H1 (cell line): ENCODE results near the gene NEUROD4. TPM values are rescaled to one million over a fixed set of nuclear protein-coding genes. Genes with fewer than 3 reads are reported as not detected.
A peak's percentile ranks its signal among the peaks of the same experiment; 100 is the strongest.

Experiments
- CTCF ChIA-PET: fragments of 300-600 bp; sonication (Branson Sonifier 250); formaldehyde crosslinking; loops from one replicate; lab custom pipeline; 2021; ENCODE audit not compliant: partially characterized antibody; lab: Charles Lee
- POLR2A ChIA-PET: fragments of 300-600 bp; sonication (Branson Sonifier 250); formaldehyde crosslinking; loops from one replicate; lab custom pipeline; 2021; ENCODE audit warnings: inconsistent platforms; ENCODE audit not compliant: partially characterized antibody; lab: Charles Lee
- DNase-seq, 2 experiments: peaks; one replicate each; pipeline versions ENCODE4 v3.0.0 to v3.0.0-alpha.2; 2010 to 2022; ENCODE audit warnings: low spot score in 2 of 2, low read depth in 1 of 2, mixed read lengths in 1 of 2
- FAIRE-seq: peaks from 2 replicates; lab custom pipeline; 2011; peaks lifted over from hg19 to GRCh38; lab: Jason Lieb, UNC
- H2AFZ ChIP-seq: 2 replicates; pipeline ENCODE4 v1.8.1; 2012; ENCODE audit warnings: low read length, inconsistent platforms
- H2AK5ac ChIP-seq: 2 replicates; pipeline ENCODE4 v1.6.1; 2013; ENCODE audit warnings: low read depth, low read length
- H2BK120ac ChIP-seq: replicated peaks from 2 replicates; pipeline ENCODE3; 2013; ENCODE audit warnings: low read depth, low read length, inconsistent platforms
- H2BK12ac ChIP-seq: 2 replicates; pipeline ENCODE4 v1.6.1; 2013; ENCODE audit warnings: low read depth, low read length
- H2BK15ac ChIP-seq: 2 replicates; pipeline ENCODE4 v1.6.1; 2013; ENCODE audit warnings: low read length
- H2BK20ac ChIP-seq: 2 replicates; pipeline ENCODE4 v1.6.1; 2013; ENCODE audit warnings: low read length
- H2BK5ac ChIP-seq: 2 replicates; pipeline ENCODE4 v1.6.1; 2013; ENCODE audit warnings: low read depth, low read length
- H3K14ac ChIP-seq: 2 replicates; pipeline ENCODE4 v1.6.1; 2013; ENCODE audit warnings: inconsistent platforms; ENCODE audit not compliant: insufficient read length
- H3K18ac ChIP-seq: 2 replicates; pipeline ENCODE4 v1.6.1; 2013; ENCODE audit warnings: low read length; ENCODE audit errors: extremely low read depth
- H3K23ac ChIP-seq: 2 replicates; pipeline ENCODE4 v1.6.1; 2013; ENCODE audit warnings: inconsistent platforms; ENCODE audit not compliant: insufficient read length
- H3K23me2 ChIP-seq: 2 replicates; pipeline ENCODE4 v1.6.1; 2013; ENCODE audit warnings: low read depth, low read length
- H3K27ac ChIP-seq: 2 replicates; pipeline ENCODE4 v1.6.1; 2011; ENCODE audit warnings: low read depth, low read length, inconsistent platforms
- H3K27me3 ChIP-seq, 4 experiments: replicated peaks in 1 of 4; 1 replicate in 1 of 4; 2 replicates in 3 of 4; pipeline versions ENCODE4 v1.6.1 to v1.8.1; 2011 to 2013; ENCODE audit warnings: low read length in 3 of 4, mild to moderate bottlenecking in 3 of 4, inconsistent platforms in 2 of 4, mixed read lengths in 2 of 4, moderate library complexity in 1 of 4; ENCODE audit not compliant: control insufficient read depth in 3 of 4, insufficient read depth in 3 of 4; ENCODE audit errors: extremely low read depth in 1 of 4
- H3K36me3 ChIP-seq, 4 experiments: 2 replicates each; pipeline versions ENCODE4 v1.6.1 to v1.8.1; 2011 to 2013; ENCODE audit warnings: mild to moderate bottlenecking in 4 of 4, low read length in 3 of 4, moderate library complexity in 2 of 4, control low read depth in 1 of 4, inconsistent platforms in 1 of 4; ENCODE audit not compliant: insufficient read depth in 4 of 4, control insufficient read depth in 2 of 4
- H3K4ac ChIP-seq: replicated peaks from 2 replicates; pipeline ENCODE3; 2013; ENCODE audit warnings: low read length, low read depth, mixed read lengths, inconsistent platforms; ENCODE audit not compliant: insufficient read length
- H3K4me1 ChIP-seq, 4 experiments: replicated peaks in 1 of 4; 1 replicate in 1 of 4; 2 replicates in 3 of 4; pipeline versions ENCODE4 v1.6.1 to v1.8.1; 2011 to 2013; ENCODE audit warnings: low read length in 3 of 4, inconsistent platforms in 2 of 4, mixed read lengths in 1 of 4; ENCODE audit not compliant: insufficient read depth in 4 of 4, control insufficient read depth in 3 of 4
- H3K4me2 ChIP-seq, 2 experiments: 2 replicates each; pipeline versions ENCODE4 v1.6.1 to v1.8.1; 2011 to 2013; ENCODE audit warnings: low read depth in 2 of 2, low read length in 2 of 2, control low read depth in 1 of 2, inconsistent platforms in 1 of 2, mild to moderate bottlenecking in 1 of 2; ENCODE audit not compliant: insufficient read depth in 1 of 2
- H3K4me3 ChIP-seq, 4 experiments: fragments of 200-600, 300-600 bp in 1 of 4; sonication (generic), shearing (Covaris generic), sonication (Bioruptor Twin) in 1 of 4; 2 replicates each; pipeline versions ENCODE4 v1.5.1 to v1.8.1; 2011 to 2016; ENCODE audit warnings: low read length in 4 of 4, low read depth in 3 of 4, control low read depth in 2 of 4, inconsistent platforms in 2 of 4, mild to moderate bottlenecking in 2 of 4, mixed read lengths in 1 of 4, moderate library complexity in 1 of 4; ENCODE audit not compliant: insufficient read depth in 2 of 4; ENCODE audit errors: extremely low read depth in 1 of 4
- H3K56ac ChIP-seq: replicated peaks from 2 replicates; pipeline ENCODE3; 2013; ENCODE audit warnings: low read depth, mild to moderate bottlenecking, mixed read lengths, low read length, inconsistent platforms; ENCODE audit not compliant: insufficient read length
- H3K79me1 ChIP-seq: 2 replicates; pipeline ENCODE4 v1.6.1; 2013; ENCODE audit warnings: low read depth, low read length, control low read depth
- H3K79me2 ChIP-seq, 2 experiments: 2 replicates each; pipeline versions ENCODE4 v1.6.1 to v1.8.1; 2012 to 2013; ENCODE audit warnings: low read length in 2 of 2, mild to moderate bottlenecking in 2 of 2, inconsistent platforms in 1 of 2; ENCODE audit not compliant: insufficient read depth in 2 of 2, control insufficient read depth in 1 of 2
- H3K9ac ChIP-seq, 4 experiments: replicated peaks in 1 of 4; 1 replicate in 1 of 4; 2 replicates in 3 of 4; pipeline versions ENCODE4 v1.6.1 to v1.8.1; 2011 to 2013; ENCODE audit warnings: low read depth in 3 of 4, low read length in 3 of 4, control low read depth in 2 of 4, mild to moderate bottlenecking in 2 of 4, moderate library complexity in 2 of 4, inconsistent platforms in 1 of 4; ENCODE audit errors: extremely low read depth in 1 of 4
- H3K9me3 ChIP-seq, 2 experiments: 2 replicates each; pipeline versions ENCODE4 v1.6.1 to v1.8.1; 2012 to 2013; ENCODE audit warnings: mild to moderate bottlenecking in 2 of 2, moderate library complexity in 2 of 2, control low read depth in 1 of 2, inconsistent platforms in 1 of 2, low read depth in 1 of 2, low read length in 1 of 2, mixed read lengths in 1 of 2; ENCODE audit not compliant: insufficient read depth in 2 of 2
- H4K20me1 ChIP-seq, 2 experiments: replicated peaks in 1 of 2; 2 replicates each; pipeline versions ENCODE3 to v1.8.1; 2011 to 2013; ENCODE audit warnings: inconsistent platforms in 2 of 2, low read length in 2 of 2, mild to moderate bottlenecking in 1 of 2; ENCODE audit not compliant: insufficient read depth in 2 of 2, control insufficient read depth in 1 of 2
- H4K5ac ChIP-seq: 2 replicates; pipeline ENCODE4 v1.6.1; 2013; ENCODE audit warnings: low read length, low read depth, mixed read lengths, inconsistent platforms; ENCODE audit not compliant: insufficient read length
- H4K8ac ChIP-seq: 2 replicates; pipeline ENCODE4 v1.8.0; 2013; ENCODE audit warnings: mild to moderate bottlenecking, moderate library complexity, low read length, inconsistent platforms; ENCODE audit not compliant: insufficient read depth; ENCODE audit errors: extremely low read depth
- H4K91ac ChIP-seq: replicated peaks from 2 replicates; pipeline ENCODE3; 2013; ENCODE audit warnings: low read length, mixed read lengths, inconsistent platforms; ENCODE audit not compliant: insufficient read length
- CEBPB ChIP-seq: IDR thresholded peaks from 2 replicates; pipeline ENCODE4 v1.6.1; 2012; ENCODE audit warnings: low read depth, low read length
- TAF1 ChIP-seq: IDR thresholded peaks from 2 replicates; pipeline ENCODE4 v1.6.1; 2011; ENCODE audit warnings: mild to moderate bottlenecking, low read depth, low read length
- WGBS, 2 experiments: shearing (Covaris generic) in 1 of 2; methylation state at CpG; one replicate each; pipeline versions ENCODE4 v1.1.6 to v1.1.7; 2013 to 2015; ENCODE audit warnings: low lambda C conversion rate in 2 of 2, mixed read lengths in 2 of 2, inconsistent platforms in 1 of 2, low coverage in 1 of 2, missing lambda C conversion rate in 1 of 2; ENCODE audit not compliant: insufficient replicate concordance in 2 of 2, insufficient coverage in 1 of 2, insufficient read length in 1 of 2; ENCODE audit errors: extremely low coverage in 1 of 2, missing lambda C conversion rate in 1 of 2; 5-methylcytosine and 5-hydroxymethylcytosine counted together
- polyA plus RNA-seq, 7 experiments: library from polyadenylated mRNA; depleted of rRNA in 3 of 7; stranded (reverse) in 5 of 7; unstranded in 2 of 7; fragments of >200 nt in 5 of 7; fragments of 200-250 nt in 2 of 7; gene quantifications; 1 replicate in 5 of 7; 2 replicates in 1 of 7; 4 replicates in 1 of 7; pipeline versions ENCODE4 v1.2.1 to v1.2.3, GENCODE V29; 2011 to 2013; ENCODE audit warnings: missing spikeins in 2 of 7, mixed read lengths in 2 of 7
- total RNA-seq: library from RNA; stranded (reverse); fragmentation: NEBNext Ultra II Directional; extraction: Animal tissue kit (Norgen Biotek cat#: 25700); gene quantifications from 2 replicates; pipeline ENCODE4 v1.2.1, GENCODE V29; 2021
- TF ChIP-seq, protein P1 (sequence below): IDR thresholded peaks from 2 replicates; pipeline ENCODE4 v1.6.1; 2012; ENCODE audit warnings: inconsistent platforms

NEUROD4 gene
- total and polyA plus RNA-seq, 2 of the 8 experiments (the other 6 are each of a cell fraction or from before 2014, with no cell fraction given), result not detected

DNA sequence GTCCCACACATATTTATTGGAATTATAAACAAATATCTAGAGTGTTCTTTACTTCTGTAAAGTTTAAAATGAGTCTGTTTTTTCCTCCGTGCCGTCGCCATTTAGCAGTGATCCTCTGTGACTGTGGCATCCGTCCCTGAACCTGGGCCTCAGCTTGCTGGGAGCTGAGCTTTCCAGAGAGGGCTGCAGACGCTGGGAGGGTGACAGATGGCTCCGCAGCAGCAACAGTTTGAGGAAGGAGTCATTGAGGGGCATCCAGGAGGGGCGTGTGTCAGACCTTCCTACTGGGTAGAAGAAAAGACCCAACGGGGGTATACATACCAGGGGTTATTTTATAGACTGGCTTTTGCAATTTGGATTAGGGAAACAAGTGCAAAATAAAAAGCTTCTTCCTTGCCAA is 47.9 kb downstream of the NEUROD4 start:
- H3K36me3 ChIP-seq, result no peaks in the 10 kb centered on the region
- 0 out of 2 replicates have a peak, but pooled peaks have one; percentile 0 for TF ChIP-seq TAF1
- TF ChIP-seq, protein P1, sequence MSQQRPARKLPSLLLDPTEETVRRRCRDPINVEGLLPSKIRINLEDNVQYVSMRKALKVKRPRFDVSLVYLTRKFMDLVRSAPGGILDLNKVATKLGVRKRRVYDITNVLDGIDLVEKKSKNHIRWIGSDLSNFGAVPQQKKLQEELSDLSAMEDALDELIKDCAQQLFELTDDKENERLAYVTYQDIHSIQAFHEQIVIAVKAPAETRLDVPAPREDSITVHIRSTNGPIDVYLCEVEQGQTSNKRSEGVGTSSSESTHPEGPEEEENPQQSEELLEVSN, result no peak
- TF ChIP-seq CEBPB, result no peak
- H3K23me2 ChIP-seq, result no peaks in the 10 kb centered on the region
- no peak overlapping the region for H3K18ac ChIP-seq
- no peak overlapping the region for H2BK5ac ChIP-seq
- no peak overlapping the region for H2AK5ac ChIP-seq
- H3K79me1 ChIP-seq, result no peaks in the 10 kb centered on the region
- no peak overlapping the region for H3K56ac ChIP-seq
- no peak overlapping the region; the same call in 1 of the 2 replicates for H2AFZ ChIP-seq
- DNase-seq, result no peak
- no peak overlapping the region for H4K5ac ChIP-seq
- H3K14ac ChIP-seq, result no peak overlapping the region
- ChIA-PET POLR2A (interaction anchor here (1.7 kb wide), 1 partner anchor 71 kb away, joined by 12 read pairs; no protein-coding TSS in a partner anchor), CTCF (interaction anchor here (0.6 to 14.9 kb wide), 39 partner anchors 9 to 495 kb away, joined by 3 to 627 read pairs (median 5); partner anchors contain the start of gene MUCL1)
- no peak overlapping the region for H3K4ac ChIP-seq
- H2BK120ac ChIP-seq, result no peak overlapping the region
- H3K79me2 ChIP-seq, result no peaks in the 10 kb centered on the region
- H2BK20ac ChIP-seq, result no peak overlapping the region
- no peak overlapping the region for H3K23ac ChIP-seq
- H4K8ac ChIP-seq, result no peak overlapping the region
- H3K27me3 ChIP-seq, result no peaks in the 10 kb centered on the region
- H4K91ac ChIP-seq, result no peak overlapping the region
- no peak overlapping the region for H3K27ac ChIP-seq
- H4K20me1 ChIP-seq, result no peaks in the 10 kb centered on the region
- H3K9me3 ChIP-seq, result no peaks in the 10 kb centered on the region
- WGBS, 2 experiments, result 90% methylated on average over 8 of the region's 8 CpGs; no CpG with 5 or more reads in 1 of the 2 experiments
- H2BK12ac ChIP-seq, result no peak overlapping the region
- no peak overlapping the region for H3K4me2 ChIP-seq
- no peak overlapping the region for H2BK15ac ChIP-seq
- H3K4me1 ChIP-seq, result peaks cover 0 to 2% (median under 1%) of the 10 kb centered on the region in 4 experiments; a peak in 2 of 7 replicates
- no peak overlapping the region for H3K9ac ChIP-seq
- FAIRE-seq, result no peak
- H3K4me3 ChIP-seq, result no peak overlapping the region
